OCI-LY3 (cell line): ENCODE measurements around the gene RASL11A.
A peak's percentile ranks its signal among the peaks of the same experiment; 100 is the strongest.

ENCODE experiments used
- H2AFZ ChIP-seq: fragments of 200-600, 300-600 bp; shearing (Covaris generic); 2 replicates; pipeline ENCODE4 v1.6.0; 2014; ENCODE audit warnings: antibody characterized with exemption, low read depth, low read length
- H3K27ac ChIP-seq: fragments of 200-600, 300-600 bp; sonication (generic); 2 replicates; pipeline ENCODE4 v1.5.1; 2014; ENCODE audit warnings: mild to moderate bottlenecking, low read length, moderate library complexity, mixed read lengths
- H3K27me3 ChIP-seq: fragments of 200-600, 300-600 bp; sonication (generic); 2 replicates; pipeline ENCODE4 v1.6.1; 2014; ENCODE audit warnings: low read depth, low read length, mixed read lengths
- H3K36me3 ChIP-seq: fragments of 200-600, 300-600 bp; sonication (generic); replicated peaks from 2 replicates; pipeline ENCODE3; 2014; ENCODE audit warnings: low read depth, low read length, mixed read lengths
- H3K4me1 ChIP-seq: fragments of 300-600, 200-600 bp; sonication (generic); 2 replicates; pipeline ENCODE4 v1.6.1; 2014; ENCODE audit warnings: low read length, mixed read lengths
- H3K4me2 ChIP-seq: fragments of 200-600, 300-600 bp; sonication (generic); 2 replicates; pipeline ENCODE4 v1.6.1; 2014; ENCODE audit warnings: low read length, mixed read lengths
- H3K4me3 ChIP-seq: fragments of 300-600, 200-600 bp; sonication (generic); 2 replicates; pipeline ENCODE4 v1.5.1; 2014; ENCODE audit warnings: antibody characterized with exemption, mild to moderate bottlenecking, low read length, moderate library complexity
- H3K79me2 ChIP-seq: fragments of 300-600, 200-600 bp; shearing (Covaris generic); 2 replicates; pipeline ENCODE4 v1.6.1; 2014; ENCODE audit warnings: mild to moderate bottlenecking, low read length, mixed read lengths
- H3K9ac ChIP-seq: fragments of 300-600, 200-600 bp; shearing (Covaris generic); 2 replicates; pipeline ENCODE4 v1.6.0; 2014; ENCODE audit warnings: mild to moderate bottlenecking, low read length, moderate library complexity
- H3K9me3 ChIP-seq: fragments of 200-600, 300-600 bp; shearing (Covaris generic); 2 replicates; pipeline ENCODE4 v1.6.1; 2014; ENCODE audit warnings: low read length, mixed read lengths; ENCODE audit not compliant: insufficient read depth
- H4K20me1 ChIP-seq: fragments of 200-600, 300-600 bp; sonication (generic); 2 replicates; pipeline ENCODE4 v1.6.1; 2016; ENCODE audit warnings: low read length, mixed read lengths; ENCODE audit not compliant: insufficient read depth
- EZH2phosphoT487 ChIP-seq: fragments of 200-600 bp; shearing (Covaris generic); IDR thresholded peaks from 2 replicates; pipeline ENCODE4 v1.6.1; 2018; ENCODE audit warnings: antibody characterized with exemption, mixed run types, low read depth
- TF ChIP-seq, protein P1 (sequence below): fragments of 200-600, 300-600 bp; sonication (generic); IDR thresholded peaks from 2 replicates; pipeline ENCODE4 v1.5.1; 2014; ENCODE audit warnings: antibody characterized with exemption, low read length, low read depth

The RASL11A gene

GRCh38 chr13:27245610-27246009 is 25.0 kb upstream of the RASL11A start:
- Histone ChIP-seq H3K9ac (no peak overlapping the region), H3K36me3 (no peaks in the 10 kb centered on the region), H3K79me2 (peaks cover 13% of the 10 kb centered on the region), H3K4me1 (peaks cover 5% of the 10 kb centered on the region), H3K27ac (no peak overlapping the region), H3K27me3 (no peaks in the 10 kb centered on the region), H2AFZ (no peak overlapping the region), H4K20me1 (no peaks in the 10 kb centered on the region), H3K9me3 (no peaks in the 10 kb centered on the region), H3K4me2 (no peak overlapping the region), H3K4me3 (no peak overlapping the region)
- TF ChIP-seq, protein P1, sequence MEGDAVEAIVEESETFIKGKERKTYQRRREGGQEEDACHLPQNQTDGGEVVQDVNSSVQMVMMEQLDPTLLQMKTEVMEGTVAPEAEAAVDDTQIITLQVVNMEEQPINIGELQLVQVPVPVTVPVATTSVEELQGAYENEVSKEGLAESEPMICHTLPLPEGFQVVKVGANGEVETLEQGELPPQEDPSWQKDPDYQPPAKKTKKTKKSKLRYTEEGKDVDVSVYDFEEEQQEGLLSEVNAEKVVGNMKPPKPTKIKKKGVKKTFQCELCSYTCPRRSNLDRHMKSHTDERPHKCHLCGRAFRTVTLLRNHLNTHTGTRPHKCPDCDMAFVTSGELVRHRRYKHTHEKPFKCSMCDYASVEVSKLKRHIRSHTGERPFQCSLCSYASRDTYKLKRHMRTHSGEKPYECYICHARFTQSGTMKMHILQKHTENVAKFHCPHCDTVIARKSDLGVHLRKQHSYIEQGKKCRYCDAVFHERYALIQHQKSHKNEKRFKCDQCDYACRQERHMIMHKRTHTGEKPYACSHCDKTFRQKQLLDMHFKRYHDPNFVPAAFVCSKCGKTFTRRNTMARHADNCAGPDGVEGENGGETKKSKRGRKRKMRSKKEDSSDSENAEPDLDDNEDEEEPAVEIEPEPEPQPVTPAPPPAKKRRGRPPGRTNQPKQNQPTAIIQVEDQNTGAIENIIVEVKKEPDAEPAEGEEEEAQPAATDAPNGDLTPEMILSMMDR = no peak
- TF ChIP-seq EZH2phosphoT487 = no peak

- H3K4me1 ChIP-seq = peaks cover 25% of the 10 kb centered on the region
- peaks cover 63% of the 10 kb centered on the region for H3K79me2 ChIP-seq
- no peaks in the 10 kb centered on the region for H3K9me3 ChIP-seq
- no peak for TF ChIP-seq EZH2phosphoT487
- TF ChIP-seq, protein P1 = no peak
- H3K4me3 ChIP-seq = peak overlapping the region; percentile 94
- peak overlapping the region; percentile 96 for H3K9ac ChIP-seq
- peak overlapping the region; percentile 98 for H3K4me2 ChIP-seq
- peaks cover 36% of the 10 kb centered on the region for H3K36me3 ChIP-seq
- H2AFZ ChIP-seq = peak overlapping the region; percentile 57
- H3K27ac ChIP-seq = peak overlapping the region; percentile 77
- H3K27me3 ChIP-seq = no peaks in the 10 kb centered on the region
- H4K20me1 ChIP-seq = peaks cover 31% of the 10 kb centered on the region
These were observed 19.8 kb upstream of the RASL11A start for GRCh38 chr13:27250833-27251165.

DNA sequence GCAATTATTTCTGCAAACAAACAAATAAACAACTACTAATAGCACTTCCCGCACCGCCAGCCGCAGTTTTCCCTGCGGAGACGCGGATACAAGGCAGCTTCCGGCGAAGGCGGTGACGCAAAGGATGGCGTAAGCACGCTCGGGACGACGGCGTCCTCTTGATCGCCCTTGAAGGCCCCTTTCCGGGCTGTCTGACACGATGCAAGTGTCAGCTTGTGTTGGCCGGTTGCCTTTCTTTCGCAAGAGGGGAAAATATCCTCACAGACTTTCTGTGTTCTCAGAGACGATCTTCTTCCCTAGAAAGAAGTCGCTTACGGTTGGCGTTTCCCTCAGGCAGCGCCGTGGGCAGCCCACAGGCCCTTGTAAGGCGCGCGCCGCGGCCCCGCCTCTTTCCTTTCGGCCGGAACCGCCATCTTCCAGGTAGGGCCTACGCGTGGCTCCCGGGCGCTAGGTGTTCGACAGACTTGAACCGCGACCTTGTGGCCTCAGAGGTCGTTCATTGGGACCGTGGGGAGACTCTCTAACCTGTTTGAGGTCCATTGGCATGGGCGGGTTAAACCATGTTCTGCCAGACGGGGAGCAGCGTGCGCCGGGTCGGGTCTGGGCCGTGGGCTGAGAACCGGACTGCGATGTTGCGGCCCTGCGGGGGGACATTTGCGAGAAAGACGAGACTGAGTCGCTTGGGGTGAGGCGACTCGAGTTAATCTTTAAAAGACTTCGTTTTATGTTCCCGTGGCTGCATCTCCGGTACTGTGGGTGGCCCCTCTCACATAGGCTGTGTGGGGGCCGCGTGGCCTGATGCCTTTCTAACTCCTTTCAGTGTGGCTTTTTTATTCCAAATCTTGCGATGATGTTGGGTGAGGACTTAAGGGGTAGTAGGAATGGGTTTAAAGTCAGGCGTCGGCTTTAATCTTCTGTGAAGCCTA is 19.2 kb upstream of the RASL11A start, which contains the start of gene RPL21:
TSS of gene RPL21 (plus strand) at position 393 of the 926 bp plus-strand sequence. CDS start 2,219 bp downstream, outside the sequence.
- Histone ChIP-seq H3K36me3 (peaks cover 41% of the 10 kb centered on the region), H3K9me3 (no peaks in the 10 kb centered on the region)

GRCh38 chr13:27252467-27252866 is 18.2 kb upstream of the RASL11A start:
- Histone ChIP-seq H3K9ac (peak overlapping the region; percentile 96), H3K27ac (peak overlapping the region; percentile 77), H3K9me3 (no peaks in the 10 kb centered on the region), H4K20me1 (peaks cover 35% of the 10 kb centered on the region), H3K36me3 (peaks cover 47% of the 10 kb centered on the region), H3K79me2 (peaks cover 77% of the 10 kb centered on the region), H3K4me3 (peak overlapping the region; percentile 94), H3K27me3 (no peaks in the 10 kb centered on the region), H3K4me1 (peaks cover 29% of the 10 kb centered on the region), H2AFZ (no peak overlapping the region), H3K4me2 (peak overlapping the region; percentile 98)
- TF ChIP-seq, protein P1 = no peak
- TF ChIP-seq EZH2phosphoT487 = no peak

More for the DNA sequence above, 19.2 kb upstream of the RASL11A start, which contains the start of gene RPL21:
- Histone ChIP-seq H2AFZ (peak within 1 kb of the TSS; percentile 57), H3K27ac (peak within 1 kb of the TSS; percentile 77), H3K4me3 (peak within 1 kb of the TSS; percentile 94), H3K4me2 (peak within 1 kb of the TSS; percentile 98), H3K79me2 (peaks cover 68% of the 10 kb centered on the region), H3K9ac (peak within 1 kb of the TSS; percentile 96), H4K20me1 (peaks cover 31% of the 10 kb centered on the region), H3K4me1 (peaks cover 25% of the 10 kb centered on the region), H3K27me3 (no peaks in the 10 kb centered on the region)
- no peak for TF ChIP-seq EZH2phosphoT487
- TF ChIP-seq, protein P1 = no peak
